Spinal cord (tissue), 10 donors: ENCODE results near the gene BARD1. TPM values are rescaled to one million over a fixed set of nuclear protein-coding genes. Genes with fewer than 3 reads are reported as not detected.
"Not testable (repeated sequence)": the region's sequence is repeated elsewhere in the genome, so short reads cannot be mapped to it uniquely, and the experiment has no call there.

Source experiments
- DNase-seq, 6 donors: peaks; one replicate each; pipeline versions ENCODE4 v3.0.0 to v3.0.0-alpha.2; 2013 to 2015; ENCODE audit warnings: low spot score in 6 of 6, low read depth in 4 of 6
- H3K27ac ChIP-seq: one replicate; pipeline ENCODE4 v1.5.1; 2013; ENCODE audit warnings: low read depth, low read length, control low read depth
- H3K27me3 ChIP-seq: one replicate; pipeline ENCODE4 v1.6.1; 2013; ENCODE audit warnings: low read length; ENCODE audit not compliant: control insufficient read depth, insufficient read depth
- H3K36me3 ChIP-seq: one replicate; pipeline ENCODE4 v1.6.1; 2013; ENCODE audit warnings: low read length; ENCODE audit not compliant: control insufficient read depth, insufficient read depth
- H3K4me1 ChIP-seq: one replicate; pipeline ENCODE4 v1.6.1; 2013; ENCODE audit warnings: low read length; ENCODE audit not compliant: control insufficient read depth, insufficient read depth
- H3K4me3 ChIP-seq: one replicate; pipeline ENCODE4 v1.5.1; 2013; ENCODE audit warnings: low read depth, low read length, control low read depth
- H3K9me3 ChIP-seq: one replicate; pipeline ENCODE4 v1.6.1; 2013; ENCODE audit warnings: low read length; ENCODE audit not compliant: control insufficient read depth, insufficient read depth
- WGBS: methylation state at CpG from one replicate; pipeline ENCODE4 v1.1.5; 2013; ENCODE audit warnings: missing lambda C conversion rate; ENCODE audit not compliant: insufficient coverage; 5-methylcytosine and 5-hydroxymethylcytosine counted together
- polyA plus RNA-seq, 2 donors: library from polyadenylated mRNA; unstranded; fragments of 120-200 nt; gene quantifications; one replicate each; pipeline ENCODE4 v1.2.1, GENCODE V29; 2013; ENCODE audit not compliant: insufficient read length in 2 of 2
- small RNA-seq: library from RNA; depleted of rRNA; stranded (forward); fragments of <200 nt; gene quantifications from one replicate; pipeline ENCODE3, GENCODE V24; 2014; ENCODE audit warnings: low replicate concordance
- total RNA-seq, 2 donors: library from RNA; depleted of rRNA in 1 of 2; stranded (reverse); fragments of 120-200 nt in 1 of 2; fragments of >200 nt in 1 of 2; gene quantifications; one replicate each; pipeline versions ENCODE4 v1.2.3 to v1.2.4, GENCODE V29; 2013 to 2014
- donor health status: healthy.

Gene BARD1
- total and polyA plus RNA-seq, 4 donors: 7.2 to 49.8 (median 19.1) TPM

GRCh38 chr2:214699236-214699635, 110.2 kb downstream of the BARD1 start:
- Histone ChIP-seq H3K36me3 (no peaks in the 10 kb centered on the region), H3K4me1 (no peaks in the 10 kb centered on the region), H3K9me3 (peaks cover 1% of the 10 kb centered on the region), H3K27ac (no peak overlapping the region), H3K27me3 (no peaks in the 10 kb centered on the region), H3K4me3 (no peak overlapping the region)
- no peak for DNase-seq
- no CpG with 5 or more reads among the region's 2 CpGs for WGBS

GRCh38 chr2:214696681-214697080, 112.8 kb downstream of the BARD1 start:
- DNase-seq: no peak
- Histone ChIP-seq H3K4me1 (no peaks in the 10 kb centered on the region), H3K9me3 (peaks cover 1% of the 10 kb centered on the region), H3K4me3 (no peak overlapping the region), H3K27me3 (no peaks in the 10 kb centered on the region), H3K27ac (no peak overlapping the region), H3K36me3 (no peaks in the 10 kb centered on the region)

GRCh38 chr2:214695789-214696188, 113.7 kb downstream of the BARD1 start:
- 100% methylated on average over 1 of the region's 1 CpG for WGBS
- H3K9me3 ChIP-seq: peaks cover 1% of the 10 kb centered on the region

GRCh38 chr2:214683557-214683956, 125.9 kb downstream of the BARD1 start:
- not testable (repeated sequence) for H3K4me1 ChIP-seq, DNase-seq, H3K36me3 ChIP-seq, H3K27me3 ChIP-seq, H3K9me3 ChIP-seq, H3K27ac ChIP-seq, H3K4me3 ChIP-seq
- WGBS: no CpG with 5 or more reads among the region's 12 CpGs

More at GRCh38 chr2:214695789-214696188, 113.7 kb downstream of the BARD1 start:
- no peak overlapping the region for H3K4me3 ChIP-seq
- H3K27me3 ChIP-seq: no peaks in the 10 kb centered on the region
- H3K27ac ChIP-seq: no peak overlapping the region
- no peaks in the 10 kb centered on the region for H3K36me3 ChIP-seq
- DNase-seq: no peak
- no peaks in the 10 kb centered on the region for H3K4me1 ChIP-seq

GRCh38 chr2:214679736-214680135, 129.7 kb downstream of the BARD1 start:
- no peaks in the 10 kb centered on the region for H3K27me3 ChIP-seq
- DNase-seq: no peak
- WGBS: no CpG with 5 or more reads among the region's 1 CpG
- H3K9me3 ChIP-seq: no peaks in the 10 kb centered on the region
- H3K4me3 ChIP-seq: no peak overlapping the region
- H3K27ac ChIP-seq: no peak overlapping the region
- H3K36me3 ChIP-seq: no peaks in the 10 kb centered on the region
- no peaks in the 10 kb centered on the region for H3K4me1 ChIP-seq

GRCh38 chr2:214676421-214677089, 132.9 kb downstream of the BARD1 start:
- DNase-seq: no peak
- Histone ChIP-seq H3K27ac (no peak overlapping the region), H3K4me3 (no peak overlapping the region), H3K4me1 (no peaks in the 10 kb centered on the region), H3K9me3 (no peaks in the 10 kb centered on the region), H3K36me3 (no peaks in the 10 kb centered on the region), H3K27me3 (no peaks in the 10 kb centered on the region)
- no CpG with 5 or more reads among the region's 5 CpGs for WGBS

Small RNA genes lying within 50 kb of the gene (small RNA-seq; reads per million reads assigned to genes)
- gene SNORA70I: 0.49 reads per million, percentile 55 among the genes with 10 or more reads in this experiment
